Stimulated activated memory B cell treated with anti-CD40 and anti-IgM and Interleukin-4, amounts not matched to agents 10 μg/mL and 1 μg/mL and 100 μg/mL, for 72 hours (primary cell): ENCODE results near the gene VCAM1.
"Not testable (repeated sequence)": the region's sequence is repeated elsewhere in the genome, so short reads cannot be mapped to it uniquely, and the experiment has no call there.

Experiments used
- ATAC-seq: fragments of 150-1000 bp; cut with Tn5 transposase; 2 replicates; pipeline ENCODE4 v1.10.0; 2021
- H3K27ac Mint-ChIP-seq: one replicate; pipeline ENCODE4 v1.8.0; 2022; ENCODE audit warnings: mild to moderate bottlenecking, mixed read lengths
- H3K27me3 Mint-ChIP-seq: one replicate; pipeline ENCODE4 v1.8.0; 2022; ENCODE audit warnings: mixed read lengths
- H3K36me3 Mint-ChIP-seq: one replicate; pipeline ENCODE4 v1.8.0; 2022; ENCODE audit warnings: mixed read lengths
- H3K4me1 Mint-ChIP-seq: one replicate; pipeline ENCODE4 v1.8.0; 2022; ENCODE audit warnings: mixed read lengths
- H3K4me3 Mint-ChIP-seq: one replicate; pipeline ENCODE4 v1.8.0; 2022; ENCODE audit warnings: mild to moderate bottlenecking, moderate library complexity, mixed read lengths
- H3K9me3 Mint-ChIP-seq: one replicate; pipeline ENCODE4 v1.8.0; 2022; ENCODE audit warnings: mixed read lengths

Gene VCAM1

GRCh38 chr1:100781728-100782127 is 62.2 kb downstream of the VCAM1 start:
- not testable (repeated sequence) for H3K4me3 Mint-ChIP-seq, H3K27ac Mint-ChIP-seq, ATAC-seq, H3K27me3 Mint-ChIP-seq, H3K36me3 Mint-ChIP-seq, H3K4me1 Mint-ChIP-seq
- H3K9me3 Mint-ChIP-seq, result peaks cover 14% of the 10 kb centered on the region

- Mint-ChIP-seq H3K27me3 (no peaks in the 10 kb centered on the region), H3K9me3 (peaks cover 14% of the 10 kb centered on the region), H3K4me3 (no peak overlapping the region), H3K4me1 (no peaks in the 10 kb centered on the region), H3K36me3 (peaks cover 6% of the 10 kb centered on the region), H3K27ac (no peak overlapping the region)
- ATAC-seq, result no peak
These were observed 63.0 kb downstream of the VCAM1 start for GRCh38 chr1:100782473-100783039.

- no peak overlapping the region for H3K4me3 Mint-ChIP-seq
- peaks cover 7% of the 10 kb centered on the region for H3K9me3 Mint-ChIP-seq
These were observed 66.0 kb downstream of the VCAM1 start for GRCh38 chr1:100785470-100786052.

GRCh38 chr1:100786870-100787269 is 67.3 kb downstream of the VCAM1 start:
- no peak for ATAC-seq
- Mint-ChIP-seq H3K4me1 (no peaks in the 10 kb centered on the region), H3K27ac (no peak overlapping the region), H3K27me3 (peaks cover 30% of the 10 kb centered on the region), H3K9me3 (peaks cover 3% of the 10 kb centered on the region), H3K36me3 (peaks cover 4% of the 10 kb centered on the region), H3K4me3 (no peak overlapping the region)

More at GRCh38 chr1:100785470-100786052, 66.0 kb downstream of the VCAM1 start:
- Mint-ChIP-seq H3K27ac (no peak overlapping the region), H3K27me3 (peaks cover 26% of the 10 kb centered on the region), H3K4me1 (no peaks in the 10 kb centered on the region), H3K36me3 (peaks cover 6% of the 10 kb centered on the region)
- no peak for ATAC-seq
